Fibroblast of peridontal ligament (primary cell): ENCODE results near the gene PCMTD2.
"Not testable (repeated sequence)": the region's sequence is repeated elsewhere in the genome, so short reads cannot be mapped to it uniquely, and the experiment has no call there.

Source experiments
- DNase-seq: peaks from one replicate; pipeline ENCODE4 v3.0.0-alpha.2; 2010; ENCODE audit errors: extremely low read depth

Gene PCMTD2

DNA sequence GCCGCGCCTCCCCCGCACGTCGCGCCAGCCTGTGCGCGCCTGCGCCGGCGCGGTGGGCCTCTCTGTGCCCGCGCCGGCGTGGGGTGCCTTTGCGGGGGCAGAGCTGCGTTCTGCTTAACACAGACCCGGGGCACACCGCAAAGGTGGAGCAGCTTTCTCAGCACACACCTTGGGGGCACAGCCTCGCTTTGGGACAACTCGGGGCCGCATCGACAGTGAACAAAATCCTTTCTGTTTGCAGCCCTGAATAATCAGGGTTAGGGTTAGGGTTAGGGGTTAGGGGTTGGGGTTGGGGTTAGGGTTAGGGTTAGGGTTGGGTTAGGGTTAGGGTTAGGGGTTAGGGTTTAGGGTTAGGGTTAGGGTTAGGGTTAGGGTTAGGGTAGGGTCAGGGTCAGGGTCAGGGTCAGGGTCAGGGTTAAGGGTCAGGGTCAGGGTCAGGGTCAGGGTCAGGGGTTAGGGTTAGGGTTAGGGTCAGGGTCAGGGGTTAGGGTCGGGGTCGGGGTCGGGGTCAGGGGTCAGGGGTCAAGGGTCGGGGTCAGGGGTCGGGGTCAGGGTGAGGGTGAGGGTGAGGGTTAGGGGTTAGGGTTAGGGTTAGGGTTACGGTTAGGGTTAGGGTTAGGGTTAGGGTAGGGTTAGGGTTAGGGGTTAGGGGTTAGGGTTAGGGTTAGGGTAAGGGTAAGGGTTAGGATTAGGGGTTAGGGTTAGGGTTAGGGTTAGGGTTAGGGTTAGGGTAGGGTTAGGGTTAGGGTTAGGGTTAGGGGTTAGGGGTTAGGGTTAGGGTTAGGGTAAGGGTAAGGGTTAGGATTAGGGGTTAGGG, 31.1 kb downstream of the PCMTD2 start:
- DNase-seq, result not testable (repeated sequence)

DNA sequence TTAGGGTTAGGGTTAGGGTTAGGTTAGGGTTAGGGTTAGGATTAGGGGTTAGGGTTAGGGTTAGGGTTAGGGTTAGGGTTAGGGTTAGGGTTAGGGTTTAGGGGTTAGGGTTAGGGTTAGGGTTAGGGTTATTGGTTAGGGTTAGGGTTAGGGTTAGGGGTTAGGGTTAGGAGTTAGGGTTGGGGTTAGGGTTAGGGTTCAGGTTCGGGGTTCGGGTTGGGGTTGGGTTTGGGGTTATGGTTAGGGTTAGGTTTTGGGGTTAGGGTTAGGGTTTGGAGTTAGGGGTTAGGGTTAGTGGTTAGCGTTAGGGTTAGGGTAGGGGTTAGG, 31.7 kb downstream of the PCMTD2 start:
- DNase-seq, result not testable (repeated sequence)

DNA sequence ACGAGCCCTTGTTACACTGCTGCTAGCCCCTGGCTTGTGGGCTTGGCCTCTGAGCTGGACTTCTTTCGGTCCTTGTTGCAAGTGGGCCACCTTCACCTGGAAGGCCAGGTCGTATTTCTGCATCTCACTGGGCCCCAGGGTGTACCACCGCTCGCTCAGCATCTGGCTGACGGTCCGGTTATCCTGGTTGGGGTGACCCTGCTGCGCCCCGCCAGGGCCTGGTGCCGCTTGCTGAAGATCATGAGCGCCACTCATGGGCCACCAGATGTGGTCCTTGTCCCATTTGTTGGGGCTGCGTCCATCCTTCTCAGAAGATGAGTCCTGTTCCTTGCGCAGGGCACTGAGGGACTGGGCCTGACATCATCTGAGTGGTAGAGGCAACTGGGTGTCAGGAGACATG, 36.6 kb downstream of the PCMTD2 start:
- not testable (repeated sequence) for DNase-seq

DNA sequence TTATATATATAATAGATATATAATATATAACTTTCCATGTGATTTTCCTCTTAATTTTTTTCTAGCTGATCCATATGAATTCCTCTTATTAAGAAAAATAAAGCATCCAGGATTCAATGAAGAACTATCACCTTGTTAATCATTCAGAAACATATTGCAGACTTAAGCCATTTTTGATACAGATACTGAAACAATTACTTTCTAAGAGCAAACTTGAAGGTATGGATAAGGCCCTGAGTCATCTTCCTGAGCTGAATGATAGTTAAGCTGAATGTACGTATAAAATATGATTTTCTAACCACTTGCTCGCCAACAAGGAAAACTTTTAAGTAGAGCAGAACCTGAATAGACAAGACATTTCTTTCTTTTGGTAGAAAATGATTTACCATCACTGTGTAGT, 47.5 kb downstream of the PCMTD2 start:
- DNase-seq, result not testable (repeated sequence)

DNA sequence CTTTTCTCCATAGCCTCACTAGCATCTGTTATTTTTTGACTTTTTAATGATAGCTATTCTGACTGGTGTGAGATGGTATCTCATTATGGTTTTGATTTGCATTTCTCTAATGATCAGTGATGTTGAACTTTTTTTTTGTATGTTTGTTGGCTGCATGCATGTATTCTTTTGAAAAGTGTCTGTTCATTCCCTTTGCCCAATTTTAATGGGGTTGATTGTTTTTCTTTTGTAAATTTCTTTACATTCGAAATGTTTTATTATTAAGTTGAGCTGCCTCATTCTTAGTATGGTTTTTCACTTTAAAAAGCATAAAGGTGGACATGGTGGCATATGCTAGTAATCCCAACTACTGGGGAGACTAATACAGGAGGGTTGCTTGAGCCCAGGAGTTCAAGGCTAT, 58.2 kb downstream of the PCMTD2 start:
- DNase-seq, result not testable (repeated sequence)

DNA sequence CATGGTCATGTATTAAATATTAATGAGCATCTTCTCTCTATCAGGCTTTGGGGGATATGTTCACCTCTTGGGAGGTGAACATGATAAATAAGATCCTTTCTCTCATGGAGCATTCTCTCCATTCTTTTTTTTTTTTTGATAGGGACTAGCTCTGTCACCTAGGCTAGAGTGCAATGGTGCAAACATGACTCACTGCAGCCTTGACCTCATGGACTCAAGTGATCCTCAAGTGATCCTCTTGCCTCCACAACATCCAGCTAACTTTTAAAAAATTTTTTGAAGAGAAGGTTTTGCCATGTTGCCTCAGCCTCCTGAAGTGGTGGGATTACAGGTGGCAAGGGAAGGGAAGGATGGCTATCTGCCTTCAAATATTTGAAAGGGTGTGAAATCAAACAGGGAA, 59.8 kb downstream of the PCMTD2 start:
- DNase-seq, result not testable (repeated sequence)

DNA sequence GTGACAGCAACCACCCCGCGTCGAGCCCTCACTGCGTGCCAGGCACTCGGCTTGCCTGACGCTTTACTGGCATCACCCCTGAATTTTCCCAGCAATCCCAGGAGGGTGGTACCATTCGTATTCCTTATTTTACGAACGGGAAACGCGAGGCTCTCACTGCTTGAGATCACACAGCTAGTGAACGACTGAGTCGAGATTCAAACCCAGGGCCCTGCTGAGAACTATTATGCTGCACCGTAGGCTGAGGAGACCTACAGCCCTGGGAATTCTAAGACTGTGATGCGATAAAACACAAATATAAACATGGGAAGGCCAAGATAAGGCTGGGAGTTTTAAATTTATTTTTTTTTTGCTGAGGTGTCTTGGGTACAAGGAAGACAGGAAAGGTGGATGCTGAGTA, 60.3 kb downstream of the PCMTD2 start:
- not testable (repeated sequence) for DNase-seq

DNA sequence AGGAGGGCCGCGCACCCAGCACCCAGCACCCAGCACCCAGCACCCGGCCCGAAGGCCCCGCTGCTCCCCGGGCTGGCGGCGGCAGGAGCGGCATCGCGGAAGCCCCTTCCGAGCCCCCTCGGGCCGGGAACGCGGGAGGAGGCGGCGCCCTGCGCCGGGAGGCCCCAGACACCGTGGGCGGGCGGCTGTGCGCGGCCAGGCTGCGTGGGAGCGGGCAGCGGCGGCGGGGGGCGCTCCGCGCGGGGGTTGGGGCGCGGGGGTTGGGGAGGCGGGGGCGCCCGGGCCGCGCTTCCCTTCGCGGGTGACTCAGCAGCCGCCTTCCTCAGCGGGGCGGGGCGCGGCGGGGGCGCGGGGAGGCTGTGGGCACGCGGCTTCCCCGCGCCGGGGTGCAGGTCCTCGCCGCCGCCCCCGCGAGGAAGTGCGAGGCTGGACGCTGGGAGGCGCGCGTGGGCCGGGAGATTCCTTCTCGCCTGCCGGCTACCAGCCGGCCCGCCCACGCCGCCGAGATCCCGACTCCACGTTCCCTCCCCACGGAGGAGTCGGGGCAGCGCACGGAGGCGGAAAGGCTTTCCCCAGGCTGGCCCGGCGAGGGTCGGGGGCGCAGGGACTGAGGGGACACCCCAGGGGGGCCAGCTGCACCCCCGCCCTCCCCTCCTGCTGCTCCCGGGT, 61.0 kb downstream of the PCMTD2 start:
- not testable (repeated sequence) for DNase-seq

DNA sequence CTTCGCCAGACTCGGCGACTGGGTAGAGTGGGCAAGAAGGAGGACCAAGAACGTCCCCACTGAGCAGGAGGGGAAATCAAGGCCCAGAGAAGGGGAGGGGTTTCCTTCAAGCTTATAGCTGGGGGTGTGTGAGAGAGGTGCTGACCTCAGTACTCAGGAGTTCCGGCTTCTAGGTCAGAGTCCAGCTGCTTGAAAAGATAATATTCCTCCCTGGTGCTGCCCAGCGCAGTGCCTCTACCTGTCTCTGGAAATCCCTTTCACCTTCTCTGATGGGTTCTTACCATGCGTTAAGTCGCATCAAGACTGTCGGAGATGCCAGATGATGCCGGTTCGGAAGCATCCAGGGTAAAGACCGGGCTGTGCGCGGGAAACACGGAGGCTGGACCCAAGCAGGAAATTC, 61.8 kb downstream of the PCMTD2 start:
- DNase-seq, result not testable (repeated sequence)

DNA sequence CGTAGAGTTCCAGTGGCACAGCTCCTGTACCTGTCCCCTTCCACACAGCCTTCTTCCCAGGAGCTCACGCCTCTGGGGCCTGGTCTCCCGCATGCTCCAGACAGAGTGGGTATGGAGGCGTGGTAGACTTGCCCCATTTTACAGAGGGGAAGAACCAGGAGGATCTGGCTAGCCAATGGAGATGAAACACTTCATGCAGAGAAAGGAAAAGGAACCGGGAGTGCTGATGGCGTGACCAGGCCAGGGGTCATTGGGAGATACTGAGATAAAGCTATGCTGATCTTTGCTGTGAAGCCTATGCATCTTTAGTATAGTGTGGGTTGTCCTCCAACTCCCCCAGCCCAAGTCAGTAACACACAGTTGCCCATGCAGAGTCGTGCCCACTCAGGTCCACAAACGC, 62.5 kb downstream of the PCMTD2 start:
- not testable (repeated sequence) for DNase-seq

DNA sequence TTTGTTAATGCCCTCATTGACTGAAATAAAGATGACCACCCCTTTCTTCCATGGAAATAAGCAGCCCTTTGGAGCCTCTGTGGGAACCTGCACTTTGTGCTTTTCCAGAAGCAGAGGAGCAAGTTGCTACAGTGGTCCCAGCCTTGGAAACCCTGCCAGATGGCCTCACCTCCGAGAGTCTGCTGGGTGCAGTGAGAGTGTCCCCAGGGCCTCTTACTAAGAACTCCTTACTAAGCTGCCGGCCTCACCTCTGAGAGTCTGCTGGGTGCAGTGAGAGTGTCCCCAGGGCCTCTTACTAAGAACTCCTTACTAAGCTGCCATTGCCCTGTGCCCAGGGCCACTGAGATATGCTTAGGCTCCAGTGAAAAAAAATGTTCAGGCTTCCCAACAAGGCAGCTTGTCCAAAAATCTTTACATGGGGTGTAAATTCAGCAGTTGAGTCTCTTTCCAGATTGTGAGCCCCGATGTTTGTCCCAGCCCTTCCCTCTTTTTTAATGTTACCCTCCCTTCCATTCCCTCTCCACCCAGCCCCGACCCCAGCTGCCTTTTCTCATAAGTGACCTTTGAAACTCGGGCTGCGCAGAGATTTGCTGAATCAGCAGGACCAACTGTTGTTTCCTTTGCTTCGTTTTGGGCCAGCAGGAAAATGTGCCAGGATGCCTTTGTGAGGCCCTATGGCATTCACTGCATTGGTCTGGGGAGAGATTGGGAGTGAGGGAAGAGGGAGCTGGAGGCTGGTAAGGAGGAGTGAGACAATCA, 66.7 kb downstream of the PCMTD2 start:
- not testable (repeated sequence) for DNase-seq
